ENCODE results near the gene PPP1R26.
"Not testable (repeated sequence)": the region's sequence is repeated elsewhere in the genome, so short reads cannot be mapped to it uniquely, and the experiment has no call there.

The PPP1R26 gene

DNA sequence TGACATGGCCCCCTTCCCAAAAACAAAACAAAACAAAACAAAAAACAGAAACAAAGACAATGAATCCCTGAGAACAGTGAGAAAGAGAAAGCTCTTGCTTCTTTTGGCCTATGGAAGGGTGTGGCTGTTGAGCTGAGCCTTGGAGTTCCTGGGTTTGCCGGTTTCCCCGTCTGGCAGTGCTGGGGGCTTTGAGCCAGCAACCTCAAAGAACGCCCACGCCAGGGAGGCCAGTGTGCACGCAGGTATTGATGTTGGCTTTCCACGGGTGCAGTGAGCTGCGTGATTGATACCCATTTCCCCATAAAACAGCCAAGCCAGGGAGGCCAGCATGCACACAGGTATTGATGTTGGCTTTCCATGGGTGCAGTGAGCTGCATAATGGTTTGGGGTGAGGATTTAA is 33.3 kb downstream of the PPP1R26 start:
- H3F3A ChIP-seq (ENCODE audit: insufficient read depth, low read length) = no peaks in the 10 kb centered on the region
- no peaks in the 10 kb centered on the region for H3K79me2 ChIP-seq (ENCODE audit: insufficient read depth, low read length)
- H3K9ac ChIP-seq (ENCODE audit: low read length) = no peak overlapping the region
- H3K27me3 ChIP-seq (ENCODE audit: insufficient read depth, low read length) = peaks cover 11% of the 10 kb centered on the region; the same call in 1 of the 2 replicates
- H3K27ac ChIP-seq (ENCODE audit: low read depth, low read length, poor library complexity, severe bottlenecking) = no peak overlapping the region
- no peak overlapping the region for H2AFZ ChIP-seq (ENCODE audit: low read length)
- H3K36me3 ChIP-seq (ENCODE audit: insufficient read depth, low read length) = no peaks in the 10 kb centered on the region; the same call in 1 of the 2 replicates
- no peak overlapping the region for H3K4me2 ChIP-seq (ENCODE audit: low read length)
- TF ChIP-seq, protein P1, sequence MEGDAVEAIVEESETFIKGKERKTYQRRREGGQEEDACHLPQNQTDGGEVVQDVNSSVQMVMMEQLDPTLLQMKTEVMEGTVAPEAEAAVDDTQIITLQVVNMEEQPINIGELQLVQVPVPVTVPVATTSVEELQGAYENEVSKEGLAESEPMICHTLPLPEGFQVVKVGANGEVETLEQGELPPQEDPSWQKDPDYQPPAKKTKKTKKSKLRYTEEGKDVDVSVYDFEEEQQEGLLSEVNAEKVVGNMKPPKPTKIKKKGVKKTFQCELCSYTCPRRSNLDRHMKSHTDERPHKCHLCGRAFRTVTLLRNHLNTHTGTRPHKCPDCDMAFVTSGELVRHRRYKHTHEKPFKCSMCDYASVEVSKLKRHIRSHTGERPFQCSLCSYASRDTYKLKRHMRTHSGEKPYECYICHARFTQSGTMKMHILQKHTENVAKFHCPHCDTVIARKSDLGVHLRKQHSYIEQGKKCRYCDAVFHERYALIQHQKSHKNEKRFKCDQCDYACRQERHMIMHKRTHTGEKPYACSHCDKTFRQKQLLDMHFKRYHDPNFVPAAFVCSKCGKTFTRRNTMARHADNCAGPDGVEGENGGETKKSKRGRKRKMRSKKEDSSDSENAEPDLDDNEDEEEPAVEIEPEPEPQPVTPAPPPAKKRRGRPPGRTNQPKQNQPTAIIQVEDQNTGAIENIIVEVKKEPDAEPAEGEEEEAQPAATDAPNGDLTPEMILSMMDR (IDR thresholded peaks at IDR 0.05; ENCODE audit: low read length) = no peak
- TF ChIP-seq EZH2 (IDR thresholded peaks at IDR 0.05; ENCODE audit: borderline replicate concordance, low read length) = no peak
- H3K4me3 ChIP-seq (ENCODE audit: low read depth, low read length, poor library complexity, severe bottlenecking) = no peak overlapping the region
- H3K4me1 ChIP-seq (ENCODE audit: insufficient read depth, low read length, severe bottlenecking) = no peaks in the 10 kb centered on the region
- H4K20me1 ChIP-seq (ENCODE audit: insufficient read depth, low read length) = no peaks in the 10 kb centered on the region
- H3K9me2 ChIP-seq (ENCODE audit: low read depth, low read length) = no peaks in the 10 kb centered on the region
- H3K9me3 ChIP-seq (ENCODE audit: low read length) = peaks cover 6% of the 10 kb centered on the region; the same call in 1 of the 2 replicates

DNA sequence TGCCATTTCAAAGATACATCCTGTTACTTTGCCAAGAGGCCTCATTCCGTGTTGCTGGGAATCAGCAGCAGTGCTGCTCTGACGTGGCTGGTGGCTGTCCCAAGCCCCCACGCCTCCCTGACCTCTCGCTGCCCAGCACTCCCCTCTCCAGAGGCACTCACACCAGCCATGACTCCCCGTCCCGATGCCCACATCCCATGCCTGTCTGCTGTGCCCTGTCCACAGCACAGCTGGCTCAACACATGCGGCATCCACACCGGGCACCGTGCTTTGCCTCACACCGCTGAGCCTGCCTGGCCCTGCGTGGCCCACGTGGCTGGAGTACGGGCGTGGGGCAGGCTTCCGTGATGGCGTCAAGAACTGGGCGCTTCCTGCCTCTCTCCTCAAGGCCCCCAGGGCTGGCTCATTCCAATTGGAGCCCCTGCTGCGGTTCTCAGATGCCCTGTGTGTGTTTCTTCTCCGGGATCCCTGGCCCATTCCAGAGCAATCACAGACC is 33.8 kb downstream of the PPP1R26 start:
- H4K20me1 ChIP-seq (ENCODE audit: insufficient read depth, low read length) = no peaks in the 10 kb centered on the region
- H3K36me3 ChIP-seq (ENCODE audit: insufficient read depth, low read length) = no peaks in the 10 kb centered on the region; the same call in 1 of the 2 replicates
- H3K9ac ChIP-seq (ENCODE audit: low read length) = no peak overlapping the region
- no peaks in the 10 kb centered on the region for H3F3A ChIP-seq (ENCODE audit: insufficient read depth, low read length)
- H3K79me2 ChIP-seq (ENCODE audit: insufficient read depth, low read length) = no peaks in the 10 kb centered on the region
- no peak for TF ChIP-seq EZH2 (IDR thresholded peaks at IDR 0.05; ENCODE audit: borderline replicate concordance, low read length)
- TF ChIP-seq, protein P1 (IDR thresholded peaks at IDR 0.05; ENCODE audit: low read length) = no peak
- H2AFZ ChIP-seq (ENCODE audit: low read length) = no peak overlapping the region
- no peak overlapping the region for H3K27ac ChIP-seq (ENCODE audit: low read depth, low read length, poor library complexity, severe bottlenecking)
- peaks cover 6% of the 10 kb centered on the region; the same call in 1 of the 2 replicates for H3K9me3 ChIP-seq (ENCODE audit: low read length)
- no peak overlapping the region for H3K4me3 ChIP-seq (ENCODE audit: low read depth, low read length, poor library complexity, severe bottlenecking)
- H3K9me2 ChIP-seq (ENCODE audit: low read depth, low read length) = no peaks in the 10 kb centered on the region
- H3K4me1 ChIP-seq (ENCODE audit: insufficient read depth, low read length, severe bottlenecking) = no peaks in the 10 kb centered on the region
- H3K4me2 ChIP-seq (ENCODE audit: low read length) = no peak overlapping the region
- peaks cover 9% of the 10 kb centered on the region; the same call in 1 of the 2 replicates for H3K27me3 ChIP-seq (ENCODE audit: insufficient read depth, low read length)

DNA sequence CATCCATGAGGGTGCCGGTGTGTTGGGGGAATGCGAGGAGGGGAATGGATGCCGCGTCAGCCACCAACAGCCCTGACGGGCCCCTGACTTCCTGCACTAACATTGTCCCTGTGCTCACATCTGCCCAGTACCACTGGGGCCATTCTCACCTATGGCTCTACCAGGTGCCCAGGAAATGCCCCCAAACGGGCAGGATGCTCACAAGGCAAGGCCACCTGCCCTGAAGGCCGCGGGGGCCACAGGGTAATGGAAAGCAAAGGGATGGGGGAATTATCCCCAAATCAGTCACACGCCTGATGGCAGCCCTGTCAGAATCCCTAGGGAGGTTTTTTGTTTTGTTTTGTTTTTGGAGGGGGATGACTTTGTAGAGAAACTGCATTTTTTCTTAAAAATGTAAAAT is 34.3 kb downstream of the PPP1R26 start:
- H4K20me1 ChIP-seq (ENCODE audit: insufficient read depth, low read length); H3K79me2 ChIP-seq (ENCODE audit: insufficient read depth, low read length); H3F3A ChIP-seq (ENCODE audit: insufficient read depth, low read length); H3K36me3 ChIP-seq (ENCODE audit: insufficient read depth, low read length); H3K9me2 ChIP-seq (ENCODE audit: low read depth, low read length); H3K9me3 ChIP-seq (ENCODE audit: low read length); H2AFZ ChIP-seq (ENCODE audit: low read length); H3K4me3 ChIP-seq (ENCODE audit: low read depth, low read length, poor library complexity, severe bottlenecking); H3K4me1 ChIP-seq (ENCODE audit: insufficient read depth, low read length, severe bottlenecking); H3K9ac ChIP-seq (ENCODE audit: low read length); H3K27me3 ChIP-seq (ENCODE audit: insufficient read depth, low read length); H3K4me2 ChIP-seq (ENCODE audit: low read length); H3K27ac ChIP-seq (ENCODE audit: low read depth, low read length, poor library complexity, severe bottlenecking): not testable (repeated sequence)
